IPS DF 19.7 (cell line): Measurements from ENCODE around the gene YTHDC2.
"Not testable (repeated sequence)": the region's sequence is repeated elsewhere in the genome, so short reads cannot be mapped to it uniquely, and the experiment has no call there.

Experiments used
- DNase-seq: peaks from one replicate; pipeline ENCODE4 v3.0.0-alpha.2; 2013; ENCODE audit warnings: low read depth, low spot score

The YTHDC2 gene

GRCh38 chr5:113603246-113603645 is 89.8 kb downstream of the YTHDC2 start:
- not testable (repeated sequence) for DNase-seq

GRCh38 chr5:113606298-113607134 is 93.0 kb downstream of the YTHDC2 start:
- peak; percentile 20 for DNase-seq

GRCh38 chr5:113607361-113607760 is 93.9 kb downstream of the YTHDC2 start:
- DNase-seq: no peak

DNA sequence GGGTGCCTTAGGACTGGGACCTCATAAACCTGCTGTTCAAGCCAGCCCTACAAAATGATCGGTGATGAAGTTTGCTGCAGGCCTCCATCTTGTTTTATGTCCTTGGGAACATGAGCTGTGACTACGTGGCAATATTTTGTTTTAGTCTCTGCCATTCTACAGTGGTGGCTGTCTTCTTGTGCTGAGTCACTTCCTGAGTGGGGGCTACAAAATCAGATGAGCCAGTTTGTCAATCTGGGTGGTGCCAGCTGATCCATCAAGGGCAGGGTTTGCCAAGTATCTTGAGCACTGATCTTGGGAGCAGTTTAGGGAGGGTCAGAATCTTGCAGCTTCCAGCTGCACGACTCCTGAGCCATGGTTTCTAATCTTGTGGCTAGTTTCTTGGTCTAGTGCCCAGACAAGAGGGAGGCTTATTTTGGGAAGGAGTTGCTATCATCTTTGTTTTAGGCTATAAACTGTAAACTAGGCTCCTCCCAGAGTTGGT is 94.7 kb downstream of the YTHDC2 start:
- DNase-seq: no peak

DNA sequence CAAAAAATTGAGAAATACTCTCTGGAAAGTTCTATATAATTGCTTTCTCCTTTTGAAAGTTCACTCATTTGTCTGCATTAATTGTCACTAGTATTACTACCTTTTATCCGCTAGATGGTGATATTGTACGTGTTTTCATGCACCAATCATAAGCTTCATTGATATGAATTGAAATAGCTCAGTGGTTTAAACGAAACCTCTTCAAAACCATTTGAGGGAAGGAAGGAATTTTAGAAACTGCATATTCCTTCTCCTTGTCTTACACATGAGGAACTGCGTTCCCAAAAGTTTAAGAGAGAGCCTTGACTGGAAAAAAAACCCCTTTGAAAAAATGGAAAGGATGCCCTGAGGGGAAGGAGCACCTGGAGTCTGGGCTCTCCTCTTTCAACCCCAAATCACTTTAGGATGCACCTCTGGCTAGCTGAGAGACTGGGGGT is 98.6 kb downstream of the YTHDC2 start:
- no peak for DNase-seq

DNA sequence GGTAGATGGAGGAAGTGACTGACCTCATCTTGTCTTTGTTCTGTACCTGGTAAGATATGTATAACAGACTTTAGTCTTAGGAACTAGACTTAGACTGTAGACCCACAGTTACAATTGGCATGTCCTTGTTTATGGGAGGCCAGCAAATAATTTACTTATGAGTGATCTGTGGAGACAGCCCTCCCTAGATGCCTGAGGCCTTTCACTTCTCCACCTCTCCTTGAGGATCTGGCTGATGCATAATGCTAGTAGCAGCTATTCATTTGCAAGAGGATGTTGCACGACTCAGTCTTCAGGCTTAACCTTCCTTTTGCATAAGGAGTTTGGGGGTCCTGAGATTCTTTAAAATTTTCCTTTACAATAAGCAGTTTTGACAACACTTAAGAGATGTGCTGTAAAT is 100.7 kb downstream of the YTHDC2 start:
- DNase-seq: no peak

DNA sequence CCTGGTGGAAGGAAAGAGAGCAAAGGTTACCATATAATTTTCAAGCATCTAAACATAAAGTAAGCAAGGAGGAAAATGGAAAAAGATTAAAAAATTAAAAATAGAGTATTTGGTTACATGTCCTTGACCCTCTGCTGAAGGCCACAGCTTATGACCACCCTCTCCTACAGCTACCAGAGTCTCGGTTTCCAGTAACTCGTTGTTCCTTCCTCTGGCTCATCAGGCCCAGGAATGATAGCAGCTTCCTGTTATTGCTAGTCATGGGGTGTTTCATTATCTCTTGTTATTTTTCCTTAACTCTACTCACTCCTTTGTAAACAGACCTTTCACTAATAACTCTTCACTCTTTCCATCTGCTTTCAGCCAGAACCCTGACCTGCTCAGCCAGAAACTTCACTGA is 102.2 kb downstream of the YTHDC2 start:
- DNase-seq: no peak

GRCh38 chr5:113617191-113617796 is 103.8 kb downstream of the YTHDC2 start:
- no peak for DNase-seq

DNA sequence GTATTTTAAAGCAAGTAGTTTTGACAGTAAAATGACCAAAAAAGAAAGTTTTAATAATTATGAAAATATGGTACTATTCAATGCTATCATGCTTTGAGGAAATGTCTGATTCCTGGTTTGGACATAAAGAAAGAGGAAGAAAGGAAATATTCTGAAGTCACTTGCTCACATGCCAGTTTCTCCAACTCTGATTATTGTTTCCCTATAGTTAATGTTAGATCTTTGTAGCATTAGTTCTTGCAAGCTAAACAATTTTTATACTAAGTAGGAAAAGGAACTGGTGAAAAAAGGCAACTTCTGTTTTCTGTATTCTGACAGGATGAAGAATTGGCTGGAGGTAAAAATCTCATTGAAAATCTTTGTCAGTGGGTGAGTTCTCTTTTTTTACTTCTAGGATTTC is 119.5 kb downstream of the YTHDC2 start:
- DNase-seq: no peak

GRCh38 chr5:113634957-113635356 is 121.5 kb downstream of the YTHDC2 start:
- DNase-seq: no peak

DNA sequence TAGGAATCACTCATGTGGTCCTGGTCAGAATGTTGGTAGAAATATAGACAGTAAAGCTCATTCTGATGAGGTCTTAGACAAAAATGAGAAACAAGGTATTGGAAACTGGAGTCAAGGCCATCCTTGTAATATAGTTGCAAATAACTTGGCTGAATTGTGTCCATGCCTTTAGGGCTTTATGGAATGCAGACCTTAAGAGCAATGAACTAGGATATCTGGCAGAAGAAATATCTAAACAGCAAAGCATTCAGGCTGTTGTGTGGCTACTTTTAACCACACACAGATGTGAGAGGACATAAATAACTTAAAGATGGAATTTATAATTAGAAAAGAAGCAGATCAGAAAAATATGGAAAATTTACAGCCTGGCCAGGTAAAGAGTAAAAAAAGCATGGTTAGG is 128.2 kb downstream of the YTHDC2 start:
- DNase-seq: no peak
